ENCODE data around the gene CD59.
A peak's percentile ranks its signal among the peaks of the same experiment; 100 is the strongest.
"Not testable (repeated sequence)": the region's sequence is repeated elsewhere in the genome, so short reads cannot be mapped to it uniquely, and the experiment has no call there.

Gene CD59

DNA sequence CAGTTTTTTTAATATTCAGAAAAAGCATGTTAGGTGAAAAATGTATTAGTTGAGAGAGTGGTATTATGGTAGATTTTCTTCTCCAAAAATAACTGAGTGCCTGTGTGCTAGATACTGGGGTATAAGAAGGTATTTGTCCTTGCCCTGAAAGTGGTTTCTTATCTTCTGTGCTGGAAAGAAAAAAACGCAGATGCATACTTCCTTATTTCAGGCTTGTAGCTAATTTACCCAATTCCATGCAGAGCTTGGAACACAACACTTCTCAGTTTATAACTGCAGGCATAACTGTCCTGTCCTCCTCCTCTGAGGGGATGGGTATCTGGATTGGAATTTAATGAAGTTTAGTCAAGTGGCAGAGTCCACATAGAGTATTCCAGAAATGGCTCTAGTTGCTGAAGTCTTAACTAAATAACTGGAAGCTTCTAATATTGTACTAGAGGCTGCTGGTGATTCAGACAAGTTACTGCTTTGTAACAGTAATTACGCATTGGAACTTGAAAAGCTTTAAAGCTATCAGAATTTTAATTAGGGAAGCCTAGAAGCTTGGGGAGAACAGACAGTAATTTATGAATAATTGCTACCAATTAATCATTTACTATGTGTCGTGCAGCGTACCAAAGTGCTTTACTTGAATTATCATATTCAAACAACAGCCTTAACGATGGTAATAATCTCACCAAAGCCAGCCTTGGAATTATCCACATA, 22.9 kb downstream of the CD59 start:
- DNase-seq = no peak

DNA sequence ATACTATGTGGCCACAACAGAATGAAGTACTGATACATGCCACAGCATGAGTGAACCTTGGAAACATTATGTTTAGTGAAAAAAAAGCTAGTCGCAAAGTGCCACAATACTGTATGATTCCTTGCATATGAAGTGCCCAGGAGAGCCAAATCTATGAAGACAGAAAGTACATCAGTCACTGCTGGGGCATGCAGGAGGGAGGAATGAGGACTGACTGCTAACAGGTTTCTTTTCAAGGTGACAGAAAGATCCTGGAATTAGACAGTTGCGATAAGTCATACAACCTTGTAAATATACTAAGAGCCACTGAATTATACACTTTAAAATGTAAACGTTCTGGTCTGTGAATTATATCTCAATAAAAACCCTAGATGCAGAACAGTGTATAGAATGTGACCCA, 23.8 kb downstream of the CD59 start:
- DNase-seq = no peak

DNA sequence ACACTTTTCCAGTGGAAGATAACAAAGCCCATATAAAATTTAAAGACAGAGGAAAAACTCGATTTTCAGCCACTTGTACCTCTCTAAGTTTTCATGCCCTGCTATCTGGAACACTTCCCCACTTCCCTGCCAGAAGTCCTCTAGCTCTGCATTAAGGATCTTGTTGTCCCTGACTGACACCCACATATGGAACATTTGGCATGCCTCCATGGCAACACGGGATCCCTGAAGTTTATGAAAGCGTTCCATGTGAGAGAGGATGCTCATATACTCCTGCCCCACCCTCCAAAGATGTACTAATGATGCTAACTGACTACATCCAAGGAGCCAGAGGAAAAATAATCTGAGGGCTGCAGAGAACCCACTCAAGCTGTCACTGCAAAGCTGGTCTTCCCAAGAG, 26.8 kb downstream of the CD59 start:
- DNase-seq = no peak

DNA sequence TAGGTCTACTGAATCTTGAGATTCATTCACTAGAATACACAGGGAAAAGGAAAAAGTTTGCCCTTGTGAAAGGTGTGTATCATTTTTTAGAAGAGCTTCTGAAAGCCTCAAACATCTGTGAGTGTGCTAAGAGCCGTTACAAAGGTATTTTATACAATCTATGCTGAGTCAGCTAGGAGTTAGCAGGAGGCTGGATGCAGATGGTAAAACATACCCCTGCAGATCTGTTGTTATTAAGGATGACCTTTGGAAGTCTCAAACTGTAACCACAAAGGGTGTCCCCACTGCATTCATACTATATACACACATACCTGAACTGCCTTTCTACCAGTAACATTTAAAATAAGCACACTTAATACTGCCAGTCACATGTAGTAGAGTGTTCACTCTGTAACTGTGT, 27.2 kb downstream of the CD59 start:
- no peak for DNase-seq

DNA sequence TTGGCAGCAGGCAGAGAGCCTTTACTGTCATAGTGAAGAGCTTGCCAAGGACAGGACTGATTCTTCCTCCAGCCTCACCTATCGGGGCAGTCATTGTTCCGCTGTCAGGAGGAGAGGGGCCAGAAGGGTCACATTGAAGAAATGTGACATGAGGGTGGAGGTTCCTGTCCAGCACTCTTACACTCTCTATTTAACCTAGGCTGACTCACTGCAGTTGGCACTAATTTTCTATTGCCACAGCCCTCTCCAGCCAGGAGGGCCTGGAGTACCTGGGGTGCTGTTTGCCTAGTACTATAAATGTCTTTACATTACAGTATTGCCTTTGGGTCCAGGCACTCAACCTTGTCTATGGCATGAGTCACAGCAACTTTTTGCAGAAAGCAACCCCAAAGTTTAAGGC, 28.4 kb downstream of the CD59 start:
- DNase-seq = not testable (repeated sequence)

DNA sequence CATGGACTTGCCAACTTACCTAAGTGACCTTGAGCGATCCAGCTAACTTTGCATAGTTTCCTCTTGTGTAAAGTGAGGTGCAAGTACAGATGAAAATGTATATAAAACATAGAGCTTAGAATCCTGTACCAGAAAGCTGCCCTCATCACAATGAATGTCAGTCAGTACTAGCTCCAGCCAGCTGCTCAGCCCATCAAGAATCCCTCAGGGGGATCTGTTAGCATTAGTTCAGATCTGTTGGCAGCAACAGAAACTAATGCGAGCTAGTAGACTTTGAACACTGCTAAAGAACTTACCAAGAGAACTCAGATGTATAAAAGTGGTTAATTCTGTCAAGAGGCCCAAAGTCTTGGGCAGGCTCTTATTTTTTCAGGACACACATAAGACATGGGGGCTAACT, 29.3 kb downstream of the CD59 start:
- DNase-seq = no peak

DNA sequence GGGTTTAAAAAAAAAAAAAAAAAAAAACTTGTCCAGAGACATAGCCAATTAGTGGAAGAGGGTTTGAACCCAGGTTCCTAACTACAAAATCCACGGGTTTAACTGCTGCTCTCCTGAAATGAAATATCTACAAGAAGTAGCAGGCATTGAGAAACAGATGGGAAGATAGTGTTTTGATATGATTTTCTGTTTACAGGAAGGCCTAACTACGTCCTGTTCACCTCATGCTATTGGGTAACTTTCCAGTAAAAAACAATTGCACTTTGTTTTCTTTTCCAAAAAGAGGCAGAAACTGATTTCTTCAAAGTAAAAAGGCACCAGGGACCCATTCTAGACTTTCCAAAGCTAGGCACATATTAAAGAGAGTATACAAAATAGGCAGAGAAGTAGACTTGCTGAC, 29.7 kb downstream of the CD59 start:
- DNase-seq = no peak

DNA sequence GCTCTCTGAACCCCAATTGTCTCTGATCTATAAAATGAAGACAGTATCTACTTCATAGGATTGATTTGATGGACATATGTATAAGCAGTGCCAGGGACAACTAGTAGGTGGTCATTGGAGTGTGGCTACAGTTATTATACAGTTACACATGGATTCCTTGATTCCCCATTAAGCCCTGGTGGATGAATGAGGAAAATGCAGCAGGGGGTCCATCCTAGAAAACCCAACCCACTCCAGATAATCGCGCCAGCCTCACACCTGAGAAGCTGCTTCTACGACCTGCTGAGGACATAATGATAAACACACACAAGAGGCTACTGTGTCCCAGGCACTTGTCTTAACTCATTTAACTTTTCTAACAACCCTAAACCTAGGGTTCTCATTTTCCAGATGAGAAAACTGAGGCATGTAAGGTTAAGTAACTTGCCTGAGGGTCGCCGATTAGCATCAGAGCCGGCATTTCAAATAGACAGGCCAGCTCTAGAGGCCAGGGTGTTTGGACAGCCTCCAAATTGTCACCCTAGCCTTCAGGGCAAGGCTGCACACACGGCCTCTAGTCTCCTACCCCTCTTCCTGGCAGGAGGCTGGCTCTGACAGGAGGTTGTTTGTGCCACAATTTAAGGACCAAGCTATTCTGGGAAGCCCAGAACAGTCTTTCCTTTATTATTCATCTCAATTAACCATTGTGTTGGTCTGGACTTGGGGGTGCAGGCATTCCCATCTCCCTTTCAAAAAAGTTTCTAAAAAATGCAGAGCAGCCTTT, 31.8 kb downstream of the CD59 start:
- no peak for DNase-seq

DNA sequence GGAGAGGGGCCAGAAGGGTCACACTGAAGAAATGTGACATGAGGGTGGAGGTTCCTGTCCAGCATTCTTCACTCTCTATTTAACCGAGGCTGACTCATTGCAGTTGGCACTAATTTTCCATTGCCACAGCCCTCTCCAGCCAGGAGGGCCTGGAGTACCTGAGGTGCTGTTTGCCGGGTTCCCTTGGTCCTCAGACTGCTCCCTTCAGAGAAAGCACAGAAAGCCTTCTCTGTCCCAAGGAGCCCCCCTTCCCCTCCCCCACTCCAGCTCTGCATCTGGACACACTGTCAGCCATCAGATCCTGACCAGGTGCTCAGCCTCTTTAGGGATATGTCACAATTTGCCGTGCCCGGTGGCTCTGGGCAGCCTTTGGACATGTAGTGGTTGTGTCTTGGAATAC, 32.4 kb downstream of the CD59 start:
- DNase-seq = peak; percentile 44

DNA sequence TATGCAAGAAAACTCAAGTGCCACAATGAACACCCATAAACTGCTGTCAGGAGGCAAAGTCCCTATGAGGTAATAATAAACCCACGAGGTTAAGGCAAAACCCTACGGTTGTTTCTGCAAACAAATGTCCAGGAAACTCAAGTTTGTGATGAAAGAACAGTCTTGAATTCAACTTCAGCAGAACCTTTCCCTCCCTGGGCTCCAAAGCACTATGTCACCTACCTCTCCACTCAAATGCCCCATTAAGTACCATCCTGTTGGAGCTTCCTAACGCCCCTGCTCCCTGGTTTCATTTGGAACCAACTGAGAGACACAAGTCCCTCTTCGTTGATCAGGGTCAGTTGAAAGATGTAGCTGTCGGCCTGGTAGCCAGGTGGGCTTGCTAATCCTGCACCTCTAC, 33.0 kb downstream of the CD59 start:
- DNase-seq = no peak

DNA sequence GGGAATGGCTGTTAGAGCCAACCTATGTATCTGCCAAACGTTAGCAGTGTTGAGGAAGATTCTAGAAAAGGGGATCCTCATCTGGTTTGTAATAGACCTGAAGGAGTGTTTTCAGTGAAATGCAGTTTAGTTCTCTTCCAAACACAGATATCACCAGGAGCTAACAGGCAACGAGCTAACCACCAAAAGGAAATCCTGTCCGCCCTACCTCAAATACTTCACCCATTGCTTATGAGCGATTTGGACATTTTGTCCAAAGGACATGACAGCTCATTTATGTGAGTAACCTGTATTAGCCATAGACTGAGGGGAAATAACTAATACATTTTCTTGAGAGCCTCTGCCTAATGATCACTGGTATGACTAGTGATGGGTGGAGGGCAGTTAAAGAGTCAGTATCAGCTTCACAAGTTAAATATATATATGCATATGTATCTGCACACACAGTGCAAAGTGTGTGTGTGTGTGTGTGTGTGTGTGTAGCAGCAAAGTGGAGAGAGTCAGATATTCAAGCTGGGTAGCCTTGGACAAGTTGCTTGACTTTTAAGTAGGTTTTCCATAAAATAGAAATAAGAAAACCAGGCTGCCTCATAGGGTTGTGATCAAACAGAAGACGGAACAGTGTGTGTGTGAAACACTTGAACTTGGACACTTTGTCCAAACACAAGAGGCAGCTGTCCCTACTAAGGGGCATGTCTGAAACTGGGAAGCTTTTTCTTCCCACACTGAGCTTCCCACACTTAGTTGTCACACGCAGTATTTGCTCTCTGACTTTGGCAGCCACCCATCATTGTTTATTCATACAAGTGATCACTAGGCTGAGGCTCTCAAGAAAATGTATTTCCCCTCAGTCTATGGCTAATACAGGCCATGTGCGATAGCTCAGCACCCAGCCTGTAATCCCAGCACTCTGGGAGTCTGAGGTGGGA, 34.7 kb downstream of the CD59 start:
- peak; percentile 72 for DNase-seq

DNA sequence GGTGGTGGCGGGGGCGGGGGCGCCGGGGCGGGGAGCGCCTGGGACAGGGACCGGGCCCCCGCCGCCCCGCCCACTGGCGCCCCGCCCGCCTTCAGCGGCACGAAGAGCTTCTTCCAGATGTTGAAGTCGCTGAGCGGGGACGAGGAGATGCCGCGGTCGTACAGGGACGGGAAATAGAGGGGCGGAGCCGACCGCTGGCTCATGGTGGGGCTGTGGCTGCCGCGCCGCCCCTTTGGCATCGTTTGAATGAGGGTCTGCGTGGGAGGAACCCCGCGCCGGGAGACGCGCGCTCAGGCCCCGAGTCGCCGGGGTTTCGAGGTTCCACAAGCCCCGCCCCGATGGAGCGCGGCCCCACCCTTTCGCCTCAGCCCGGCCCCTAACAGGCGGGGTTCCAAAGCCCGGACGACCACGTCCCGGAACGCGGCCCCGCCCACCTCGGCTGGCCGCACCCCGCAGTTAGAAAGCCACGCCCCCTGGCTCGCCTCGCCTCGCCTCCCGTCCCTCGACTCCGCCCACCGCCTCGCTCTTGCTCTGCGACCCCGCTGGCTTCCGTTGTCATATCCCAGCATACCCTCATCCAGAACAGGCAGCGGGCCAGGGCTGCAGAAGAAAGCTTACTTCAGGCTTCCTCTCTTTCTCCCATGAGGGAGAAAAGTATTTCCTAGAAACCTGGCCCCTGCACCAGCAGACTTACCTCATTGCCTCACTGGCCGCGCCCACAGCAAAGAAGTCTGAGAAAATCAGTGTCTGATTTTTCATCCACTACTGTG, 35.5 kb downstream of the CD59 start, which contains the start of gene C11orf91:
Gene C11orf91, minus strand, starts transcription at position 325 of the 770 bp plus-strand sequence. Its CDS starts 86 bp downstream, at position 239.
- peak; percentile 95 for DNase-seq

DNA sequence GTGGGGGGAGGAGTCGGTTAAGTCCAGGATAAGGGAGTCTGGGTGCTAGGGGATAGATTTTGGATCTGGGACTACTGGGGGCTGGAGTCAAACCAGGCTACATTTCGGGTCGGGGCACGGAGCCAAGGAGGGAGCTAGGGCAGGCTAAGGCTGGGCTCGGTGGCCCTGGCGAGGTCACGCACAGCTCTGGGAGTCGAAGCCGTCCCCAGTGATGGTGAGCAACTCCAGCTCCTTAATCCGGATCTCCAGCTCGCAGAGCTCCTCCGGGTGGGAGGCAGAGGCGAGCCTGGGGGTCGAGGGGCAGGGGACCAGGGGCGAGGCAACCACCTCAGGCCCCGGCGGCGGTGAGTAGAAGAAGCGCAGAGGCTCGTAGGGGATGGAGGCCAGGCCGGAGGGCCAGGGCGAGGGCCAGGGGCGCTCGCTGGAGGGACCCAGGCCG, 36.1 kb downstream of the CD59 start:
- DNase-seq = no peak

DNA sequence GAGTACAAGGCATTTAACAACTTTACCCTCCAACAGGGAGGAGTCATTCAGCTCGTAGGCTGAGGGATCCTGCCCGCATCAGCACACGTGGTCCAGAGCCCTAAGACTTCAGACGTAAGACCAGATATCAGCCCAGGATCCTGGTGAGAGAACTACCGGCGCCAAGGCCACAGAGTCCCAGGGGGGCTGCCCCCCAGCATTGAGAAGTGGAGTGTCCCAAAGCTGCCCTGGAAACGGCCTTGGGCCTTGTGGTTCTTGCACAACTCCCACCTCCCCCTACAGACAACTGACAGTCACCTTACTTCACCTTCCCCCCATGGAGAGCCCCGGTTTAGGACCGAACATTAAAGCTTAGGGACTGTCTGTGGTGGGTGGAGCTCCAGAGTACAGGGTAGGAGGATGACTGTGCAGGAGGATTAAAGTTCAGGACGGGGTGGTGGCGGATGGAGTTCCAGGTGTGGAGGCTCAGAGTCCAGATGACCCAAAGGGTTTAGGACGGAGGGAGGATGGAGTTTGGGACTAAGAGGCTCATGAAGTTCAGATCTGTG, 36.6 kb downstream of the CD59 start:
- DNase-seq = no peak

DNA sequence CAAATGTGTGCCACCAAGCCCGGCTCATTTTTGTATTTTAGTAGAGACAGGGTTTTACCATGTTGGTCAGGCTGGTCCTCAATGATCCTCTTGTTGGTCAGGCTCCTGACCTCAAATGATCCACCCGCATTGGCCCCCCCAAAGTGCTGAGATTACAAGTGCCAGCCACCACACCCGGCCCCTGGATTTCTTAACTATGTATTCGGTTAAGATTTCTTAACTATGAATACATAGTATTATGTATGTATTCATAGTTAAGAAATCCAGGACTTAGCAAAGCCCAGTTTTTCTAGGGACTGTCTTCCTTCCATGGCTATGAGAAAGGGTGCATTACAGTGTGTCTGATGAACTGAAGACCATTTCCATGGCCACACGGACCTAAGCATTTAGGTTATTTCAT, 37.3 kb downstream of the CD59 start:
- no peak for DNase-seq

DNA sequence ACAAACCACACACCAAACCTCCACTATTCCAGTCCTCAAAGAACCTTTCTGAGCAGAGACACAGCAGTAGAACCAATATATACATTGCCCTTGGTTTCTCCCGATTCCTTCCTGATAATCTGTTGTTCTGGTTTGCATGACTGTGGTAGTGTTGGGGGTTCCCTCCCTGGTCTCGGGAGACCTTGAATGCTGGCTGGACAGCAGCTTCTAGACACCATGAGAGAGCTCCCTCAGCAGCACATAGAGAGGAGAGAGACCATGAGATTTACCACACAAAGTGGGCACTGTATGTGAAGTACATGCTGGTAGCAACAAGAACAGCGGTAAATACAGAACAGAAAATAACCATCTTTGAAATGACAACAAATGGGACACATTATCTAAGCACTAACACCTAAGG, 38.2 kb downstream of the CD59 start:
- no peak for DNase-seq

DNA sequence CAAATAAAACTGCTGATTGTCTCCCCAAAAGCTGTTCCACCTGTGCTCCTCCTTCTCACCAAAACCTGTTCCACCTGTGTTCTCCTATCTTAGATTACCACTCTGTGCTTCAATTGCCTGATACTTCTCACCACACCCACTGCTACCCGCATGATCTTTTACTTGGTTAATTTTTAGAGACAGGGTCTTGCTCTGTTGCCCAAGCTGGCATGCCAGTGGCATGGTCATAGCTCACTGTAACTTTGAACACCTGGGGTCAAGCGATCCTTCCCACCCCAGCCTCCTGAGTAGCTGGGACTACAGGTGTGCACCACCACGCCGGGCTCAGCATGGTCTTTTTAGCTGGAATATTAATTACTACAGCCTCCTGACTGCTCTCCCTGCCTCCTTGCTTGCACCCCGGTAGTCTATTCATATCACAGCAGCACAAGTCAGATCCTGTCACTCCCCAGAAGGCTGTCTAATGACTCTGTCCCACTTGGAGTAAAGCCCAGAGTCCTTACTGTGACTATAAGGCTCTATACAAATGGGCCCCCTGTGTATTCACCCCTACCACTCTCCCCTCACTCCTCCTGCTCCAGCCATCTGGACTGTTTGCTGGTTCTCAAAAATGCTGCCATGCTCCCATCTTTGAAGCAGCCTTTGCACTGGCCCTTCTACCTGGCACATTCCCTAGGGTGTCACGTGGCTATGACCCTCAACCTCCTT, 39.1 kb downstream of the CD59 start:
- peak; percentile 39 for DNase-seq

DNA sequence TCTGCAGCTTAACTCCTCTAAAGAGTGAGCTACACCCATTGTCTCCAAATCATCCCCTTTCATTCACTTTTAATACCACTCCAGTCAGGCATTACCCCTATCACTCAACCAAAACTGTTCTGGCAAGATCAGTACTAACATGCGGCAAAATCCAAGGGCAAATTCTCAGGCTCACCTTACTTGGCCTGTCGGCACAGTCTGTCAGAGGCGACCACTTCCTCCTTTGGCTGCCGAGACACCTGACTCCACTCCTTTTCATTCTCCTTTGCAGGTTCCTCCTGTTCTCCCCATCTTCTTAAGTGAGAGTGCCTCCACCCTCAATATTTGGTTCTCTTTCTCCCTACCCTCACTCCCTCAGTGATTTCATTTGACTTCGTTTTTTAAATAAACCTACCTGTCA, 39.8 kb downstream of the CD59 start:
- DNase-seq = no peak

DNA sequence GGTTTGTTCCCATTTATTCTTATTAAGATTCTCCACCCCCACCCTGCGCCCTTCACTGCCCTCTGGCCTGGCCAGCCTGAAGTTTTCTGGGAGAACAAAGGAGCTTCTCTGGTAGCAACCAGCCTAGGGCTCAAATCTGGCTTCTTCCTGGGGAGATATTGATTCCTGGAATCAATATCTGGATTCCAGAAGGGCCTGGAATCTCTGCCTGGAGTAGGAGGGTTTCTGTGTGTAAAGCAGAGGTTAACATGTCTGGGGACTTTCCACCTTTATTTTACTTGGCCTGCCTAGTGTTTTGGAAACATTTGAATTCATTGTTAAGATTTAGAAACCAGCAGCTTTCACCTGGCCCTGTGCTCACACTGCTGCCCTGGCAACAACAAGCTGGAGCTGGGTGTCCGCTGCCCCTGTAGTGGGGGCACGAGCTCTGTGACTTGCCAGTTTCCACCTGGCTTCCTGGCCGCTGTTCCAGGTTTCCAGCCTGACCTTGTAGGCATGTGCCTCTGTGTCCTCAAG, 41.1 kb downstream of the CD59 start:
- DNase-seq = no peak

DNA sequence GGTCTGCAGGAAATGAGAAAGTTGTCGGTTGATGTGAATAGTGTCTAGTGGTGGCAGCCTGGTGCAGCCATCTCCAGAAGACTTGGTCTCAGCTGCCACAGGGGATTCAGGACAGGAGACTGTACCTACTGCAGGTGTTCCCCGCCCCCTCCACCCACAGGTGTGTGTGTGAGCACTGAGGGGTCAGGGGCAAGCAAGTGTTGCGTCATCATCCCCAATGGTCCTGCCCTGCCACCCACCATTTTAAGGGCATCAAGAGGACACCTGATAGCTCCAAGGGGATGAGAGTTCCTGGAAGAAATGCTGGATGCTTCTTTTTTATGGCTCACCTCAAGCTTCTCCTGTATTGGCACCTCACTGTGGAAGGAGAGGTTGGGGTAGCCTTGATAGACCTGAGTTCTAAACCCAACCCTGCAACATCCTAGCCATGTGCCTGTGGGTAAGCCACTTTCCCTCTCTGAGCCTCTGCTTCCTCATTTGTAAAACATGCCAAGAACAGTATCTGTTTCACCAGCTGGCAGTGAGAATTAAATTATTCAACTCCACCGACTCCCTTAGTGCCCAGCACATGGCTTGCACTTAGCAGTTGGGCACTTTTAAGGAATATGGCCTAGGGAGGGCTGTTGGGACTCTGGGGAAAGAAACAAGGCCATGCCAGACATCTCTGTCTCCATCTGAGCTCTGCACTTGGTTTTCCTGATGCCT, 41.7 kb downstream of the CD59 start:
- no peak for DNase-seq

All from fibroblast of skin of back (primary cell).